ENCODE data around the gene ADAM17.
"Not testable (repeated sequence)": the region's sequence is repeated elsewhere in the genome, so short reads cannot be mapped to it uniquely, and the experiment has no call there.

Gene ADAM17

GRCh38 chr2:9555297-9556120 is at the start of gene ADAM17:
Gene ADAM17 (minus strand): TSS chr2:9555830. CDS start chr2:9555605, 225 bp downstream.
- peak; percentile 64 to 96 (median 89) for DNase-seq

DNA sequence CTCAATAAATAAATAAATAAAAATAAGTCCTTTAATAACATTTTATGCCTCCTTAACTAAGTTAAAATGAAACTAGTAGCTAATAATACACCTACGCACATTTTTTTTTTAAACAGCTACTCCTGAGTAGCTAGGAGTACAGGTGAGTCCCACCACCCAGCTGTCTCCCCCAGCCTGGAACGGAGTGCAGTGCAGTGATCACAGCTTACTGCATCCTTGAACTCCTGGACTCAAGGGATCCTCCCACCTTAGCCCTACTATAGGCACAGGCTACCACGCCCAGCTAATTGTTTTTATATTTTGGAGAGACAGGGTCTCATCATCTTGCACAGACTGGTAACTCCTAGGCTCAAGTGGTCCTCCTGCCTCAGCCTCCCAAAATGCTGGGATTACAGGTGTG is 46.8 kb upstream of the ADAM17 start:
- no peak for DNase-seq

DNA sequence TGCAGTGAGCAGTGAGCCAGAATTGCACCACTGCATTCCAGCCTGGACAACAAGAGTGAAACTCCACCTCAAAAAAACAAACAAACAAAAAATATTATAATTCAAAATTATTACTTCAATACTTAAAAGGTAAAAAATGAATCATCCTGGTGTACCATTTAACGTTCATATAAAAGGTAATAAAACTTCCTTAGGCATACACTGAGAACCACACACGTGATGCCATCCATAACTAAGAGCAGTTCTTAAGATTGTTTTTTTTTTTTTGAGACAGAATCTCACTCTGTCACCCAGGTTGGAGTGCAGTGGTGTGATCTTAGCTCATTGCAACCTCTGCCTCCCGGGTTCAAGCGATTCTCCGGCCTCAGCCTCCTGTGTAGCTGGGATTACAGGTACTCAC is 45.8 kb upstream of the ADAM17 start:
- no peak for DNase-seq

DNA sequence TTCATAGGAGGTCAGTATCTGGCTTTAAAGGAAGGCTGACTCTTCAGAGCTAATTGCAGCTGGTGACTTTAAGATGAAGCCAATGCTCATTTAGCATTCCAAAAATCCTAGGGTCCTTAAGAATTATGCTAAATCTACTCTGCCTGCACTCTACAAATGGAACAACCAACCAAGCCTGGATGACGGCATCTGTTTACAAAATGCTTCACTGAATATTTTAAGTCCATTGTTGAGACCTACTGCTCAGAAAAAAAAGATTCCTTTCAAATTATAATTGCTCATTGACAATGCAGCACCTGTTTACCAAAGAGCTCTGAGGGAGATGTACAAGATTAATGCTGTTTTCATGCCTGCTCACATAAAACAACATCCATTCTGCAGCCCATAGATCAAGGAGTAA is 43.8 kb upstream of the ADAM17 start:
- no peak for DNase-seq

- no peak for DNase-seq
Measured at GRCh38 chr2:9596621-9597311, 41.1 kb upstream of the ADAM17 start.

GRCh38 chr2:9595746-9596145 is 40.1 kb upstream of the ADAM17 start:
- no peak for DNase-seq

GRCh38 chr2:9595256-9595655 is 39.6 kb upstream of the ADAM17 start:
- DNase-seq = not testable (repeated sequence)

GRCh38 chr2:9594366-9595054 is 38.9 kb upstream of the ADAM17 start:
- peak in 1 of 51 donors; percentile 9 for DNase-seq

GRCh38 chr2:9593925-9594324 is 38.3 kb upstream of the ADAM17 start:
- no peak for DNase-seq

DNA sequence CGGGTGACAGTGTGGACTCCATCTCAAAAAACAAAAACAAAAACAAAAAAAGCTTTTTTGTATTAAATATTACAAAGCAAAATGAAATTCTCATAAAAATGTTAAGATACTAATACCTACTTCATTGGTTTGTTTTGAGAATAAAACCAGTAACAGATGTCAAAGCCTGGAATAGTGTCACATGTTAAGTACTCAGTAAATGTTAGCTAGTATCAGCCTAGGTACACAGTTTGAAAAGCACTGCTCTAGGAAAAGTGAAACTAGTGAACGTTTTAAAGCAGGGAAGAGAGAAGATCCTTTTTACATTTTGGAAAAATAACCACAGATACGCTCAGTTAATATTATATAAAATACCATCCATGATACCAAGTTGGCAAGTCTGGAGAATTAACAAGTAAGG is 37.1 kb upstream of the ADAM17 start:
- no peak for DNase-seq

- no peak for DNase-seq
Measured at GRCh38 chr2:9590641-9591040, 35.0 kb upstream of the ADAM17 start.

DNA sequence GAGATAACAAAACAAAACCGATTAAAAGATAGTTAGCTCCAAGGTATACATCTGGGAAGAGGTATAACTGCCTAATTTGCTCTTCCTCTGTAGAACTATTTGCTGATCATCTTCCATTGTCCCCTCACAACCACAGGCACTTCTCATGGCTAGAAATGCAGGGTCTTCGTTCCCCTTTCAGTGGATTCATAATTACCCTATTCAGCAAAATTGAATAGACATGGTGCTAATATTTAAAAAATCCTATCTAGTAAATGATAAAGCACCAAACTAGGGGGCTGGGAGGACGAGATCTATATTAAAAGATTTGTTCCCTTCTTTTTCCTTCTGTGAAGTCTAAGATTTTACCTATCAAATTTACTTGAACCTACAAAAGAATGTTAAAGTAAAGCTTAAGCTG is 30.8 kb upstream of the ADAM17 start:
- no peak for DNase-seq

DNA sequence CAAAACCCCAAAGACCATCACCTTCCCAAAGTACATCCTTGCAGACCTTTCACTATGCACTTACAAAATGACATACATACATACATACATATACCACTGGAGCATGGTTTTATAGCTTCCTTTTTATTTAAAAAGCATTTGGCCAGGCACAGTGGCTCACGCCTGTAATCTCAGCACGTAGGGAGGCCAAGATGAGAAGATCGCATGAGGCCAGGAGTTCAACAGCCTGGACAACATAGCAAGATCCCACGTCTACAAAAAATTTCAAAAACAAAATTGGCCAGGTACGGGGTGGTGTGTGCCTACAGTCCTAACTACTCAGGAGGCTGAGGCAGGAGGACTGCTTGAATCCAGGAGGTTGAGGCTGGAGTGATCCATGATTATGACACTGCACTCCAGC is 29.9 kb upstream of the ADAM17 start:
- no peak for DNase-seq

GRCh38 chr2:9584902-9585301 is 29.3 kb upstream of the ADAM17 start:
- not testable (repeated sequence) for DNase-seq

DNA sequence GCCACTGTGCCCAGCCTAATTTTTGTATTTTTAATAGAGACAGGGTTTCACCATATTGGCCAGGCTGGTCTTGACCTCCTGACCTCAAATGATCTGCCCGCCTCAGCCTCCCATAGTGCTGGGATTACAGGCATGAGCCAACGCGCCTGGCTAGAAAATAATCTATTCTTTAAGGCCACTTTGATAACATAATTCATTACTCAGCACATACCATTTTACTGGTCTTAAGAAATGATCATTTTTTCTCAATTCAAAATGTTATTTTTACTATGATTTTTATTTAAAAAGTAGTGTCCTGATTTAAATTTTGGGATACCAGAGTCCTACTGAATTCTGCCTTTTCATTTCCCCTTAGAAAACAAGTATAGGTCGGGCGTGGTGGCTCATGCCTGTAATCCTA is 27.0 kb upstream of the ADAM17 start:
- no peak for DNase-seq

DNA sequence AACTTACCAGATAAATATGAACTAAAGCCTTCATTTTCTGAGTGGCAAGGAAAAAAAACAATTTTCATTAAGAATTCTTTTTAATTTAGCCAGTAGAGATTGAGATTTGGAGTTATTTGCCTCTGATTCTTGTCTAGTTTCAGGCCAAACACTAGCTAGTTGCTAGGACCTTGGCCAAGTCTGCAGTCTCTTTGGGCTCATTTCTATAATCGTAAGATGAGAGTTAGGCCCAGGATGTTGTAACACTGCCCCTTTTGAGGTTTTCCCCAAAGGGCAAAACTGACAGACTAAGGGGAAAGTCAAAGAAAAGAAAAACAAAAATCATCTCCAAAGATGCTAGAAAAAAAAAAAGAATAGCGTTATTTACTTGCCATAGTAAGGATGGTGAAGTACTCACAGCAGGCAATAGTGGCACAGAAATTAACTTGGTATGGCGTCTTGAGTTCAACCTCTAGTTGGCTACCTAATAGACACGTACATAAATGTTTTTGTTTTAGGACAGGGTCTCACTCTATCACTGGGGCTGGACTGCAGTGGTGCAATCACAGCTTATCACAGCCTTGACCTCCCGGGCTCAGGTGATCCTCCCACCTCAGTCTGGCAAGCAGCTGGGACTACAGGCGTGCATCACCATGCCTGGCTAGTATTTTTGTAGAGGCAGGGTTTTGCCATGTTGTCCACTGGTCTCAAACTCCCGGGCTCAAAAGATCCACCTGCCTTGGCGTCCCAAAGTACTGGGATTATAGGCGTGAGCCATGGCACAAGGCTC is 23.0 kb upstream of the ADAM17 start:
- DNase-seq = no peak

GRCh38 chr2:9574331-9574730 is 18.7 kb upstream of the ADAM17 start:
- DNase-seq = no peak

DNA sequence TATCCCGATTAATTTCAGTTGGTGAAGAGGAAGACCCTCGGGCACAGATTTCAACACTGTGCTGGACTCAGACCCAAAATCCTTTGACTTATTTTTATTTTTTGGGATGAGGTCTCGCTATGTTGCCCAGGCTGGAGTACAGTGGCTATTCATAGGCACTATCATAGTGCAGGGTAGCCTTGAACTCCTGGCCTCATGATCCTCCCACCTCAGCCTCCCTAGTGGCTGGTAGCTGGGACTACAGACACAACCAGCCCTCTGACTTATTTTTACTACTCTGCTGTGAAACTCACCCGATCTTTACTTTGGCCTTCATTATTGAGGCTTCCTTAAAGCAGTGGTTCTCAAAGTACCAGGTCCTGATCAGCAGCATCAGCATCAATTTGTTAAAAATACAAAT is 18.2 kb upstream of the ADAM17 start:
- no peak for DNase-seq

DNA sequence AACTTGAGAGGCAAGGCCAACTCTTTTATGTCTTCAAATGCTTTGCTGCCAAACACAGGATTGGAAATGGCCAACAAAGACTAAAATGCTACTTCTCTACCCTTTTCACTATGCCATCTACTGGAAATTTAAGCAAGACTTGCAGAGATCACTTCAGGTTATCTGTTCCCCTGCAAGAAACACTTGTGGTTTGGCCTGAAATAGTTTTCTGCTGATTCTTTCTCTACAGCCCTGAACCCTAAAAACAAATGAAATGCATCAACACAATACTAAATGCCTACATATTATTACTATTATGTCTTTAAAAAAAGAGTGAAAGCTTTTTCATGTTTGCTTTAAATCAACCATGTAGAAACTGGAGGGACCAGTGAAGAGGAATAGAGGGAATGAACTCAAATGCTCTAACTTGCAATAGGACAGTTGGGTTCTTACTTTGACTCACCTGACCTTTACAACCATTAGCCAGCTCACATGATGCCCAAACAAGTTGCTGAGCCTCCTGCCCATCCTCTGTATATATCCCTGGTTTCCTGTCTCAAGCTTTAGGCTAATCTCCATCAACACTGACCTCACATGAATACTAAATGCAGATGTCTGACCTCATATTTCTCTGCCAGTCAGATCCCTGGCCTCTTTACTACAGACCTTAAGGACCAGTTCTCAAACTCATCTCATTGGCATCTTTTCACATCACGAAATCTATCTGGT is 17.5 kb upstream of the ADAM17 start:
- no peak for DNase-seq

- no peak for DNase-seq
Measured at GRCh38 chr2:9570182-9571060, 14.8 kb upstream of the ADAM17 start.
